C1 segment of cervical spinal cord (tissue), 14 donors: ENCODE data around the gene MGAT4B.
A peak's percentile ranks its signal among the peaks of the same experiment; 100 is the strongest.

ENCODE experiments used
- DNase-seq, 14 donors: peaks; one replicate each; lab custom pipeline; 2025; lab: John Stamatoyannopoulos, UW

The MGAT4B gene

DNA sequence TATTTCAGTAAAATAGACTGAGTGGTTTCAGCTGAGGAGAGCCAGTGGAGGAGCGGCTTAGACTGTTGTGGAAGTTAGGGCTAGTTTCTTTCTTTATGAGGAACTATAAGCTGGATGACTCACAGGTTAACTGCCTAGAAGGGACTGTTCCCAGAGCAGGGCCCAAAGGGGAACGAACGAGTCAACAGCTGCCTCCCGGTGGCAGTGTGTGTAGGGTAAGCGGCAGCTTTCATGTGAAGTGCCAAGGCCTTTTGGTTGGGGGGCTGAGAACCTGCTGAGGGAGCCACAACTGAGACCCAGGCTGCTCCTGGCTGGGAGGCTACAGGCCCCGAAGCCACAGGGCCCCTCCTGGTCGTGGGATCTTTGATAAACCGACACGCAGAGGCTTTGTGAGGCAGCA is 21.0 kb upstream of the MGAT4B start:
- DNase-seq, result no peak

DNA sequence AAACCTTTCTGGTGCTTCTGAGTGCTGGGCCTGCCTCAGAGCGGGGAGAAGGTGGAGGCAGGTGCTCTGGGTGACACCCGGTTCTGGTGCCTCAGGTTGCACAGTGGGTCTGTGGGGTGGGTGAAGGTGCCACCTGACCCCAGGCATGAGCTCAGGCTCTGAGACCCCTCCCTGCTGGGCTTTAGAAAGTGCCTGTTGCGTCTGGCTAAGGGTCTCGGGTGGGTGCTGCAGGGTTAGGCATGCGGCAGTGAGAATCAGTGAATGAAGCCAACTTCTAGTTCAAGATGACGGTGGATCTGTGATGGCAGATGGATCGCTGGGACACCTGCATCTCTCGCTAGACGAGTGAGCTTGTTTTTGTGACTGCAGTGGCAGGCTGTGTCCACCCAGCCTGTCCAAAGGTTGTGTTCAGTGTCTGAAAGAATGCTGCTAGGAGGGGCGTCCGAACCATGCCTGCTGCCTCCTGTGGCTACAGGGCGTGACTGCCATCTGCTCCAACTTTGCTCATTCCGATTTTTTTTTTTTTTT is 19.1 kb upstream of the MGAT4B start:
- peak in 1 of 14 donors; percentile 81 for DNase-seq

- DNase-seq, result no peak
Measured at GRCh38 chr5:179824745-179825112, 18.1 kb upstream of the MGAT4B start.

DNA sequence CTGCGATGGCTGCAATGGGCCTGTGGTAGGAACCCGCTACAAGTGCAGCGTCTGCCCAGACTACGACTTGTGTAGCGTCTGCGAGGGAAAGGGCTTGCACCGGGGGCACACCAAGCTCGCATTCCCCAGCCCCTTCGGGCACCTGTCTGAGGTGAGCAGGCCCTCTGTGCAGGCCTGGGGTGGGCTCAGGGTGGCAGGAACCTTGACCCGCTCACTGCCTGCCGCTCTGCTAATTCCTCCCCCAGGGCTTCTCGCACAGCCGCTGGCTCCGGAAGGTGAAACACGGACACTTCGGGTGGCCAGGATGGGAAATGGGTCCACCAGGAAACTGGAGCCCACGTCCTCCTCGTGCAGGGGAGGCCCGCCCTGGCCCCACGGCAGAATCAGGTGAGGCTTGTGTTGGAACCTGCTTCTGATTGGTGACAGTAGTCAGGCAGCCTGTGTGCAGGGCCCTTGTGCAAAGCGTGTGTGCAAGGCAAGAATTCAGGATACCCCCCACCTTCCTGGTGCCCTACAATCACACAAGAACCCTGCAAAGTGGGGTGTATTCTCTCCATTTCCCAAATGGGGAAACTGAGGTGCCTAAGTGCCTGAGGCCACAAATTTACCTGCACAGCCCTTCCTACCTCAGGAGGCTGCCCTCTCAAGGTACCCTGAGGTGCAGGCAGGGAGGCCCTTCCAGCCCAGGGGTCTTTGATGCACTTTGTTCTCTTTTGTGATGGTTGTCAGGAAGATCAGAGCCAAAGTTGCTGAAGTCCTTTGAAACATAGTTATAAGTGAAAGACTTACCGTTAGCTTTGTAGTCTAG is 17.5 kb upstream of the MGAT4B start:
- no peak for DNase-seq

GRCh38 chr5:179822444-179822990 is 15.9 kb upstream of the MGAT4B start:
- no peak for DNase-seq

- no peak for DNase-seq
Measured at GRCh38 chr5:179822059-179822432, 15.4 kb upstream of the MGAT4B start.

DNA sequence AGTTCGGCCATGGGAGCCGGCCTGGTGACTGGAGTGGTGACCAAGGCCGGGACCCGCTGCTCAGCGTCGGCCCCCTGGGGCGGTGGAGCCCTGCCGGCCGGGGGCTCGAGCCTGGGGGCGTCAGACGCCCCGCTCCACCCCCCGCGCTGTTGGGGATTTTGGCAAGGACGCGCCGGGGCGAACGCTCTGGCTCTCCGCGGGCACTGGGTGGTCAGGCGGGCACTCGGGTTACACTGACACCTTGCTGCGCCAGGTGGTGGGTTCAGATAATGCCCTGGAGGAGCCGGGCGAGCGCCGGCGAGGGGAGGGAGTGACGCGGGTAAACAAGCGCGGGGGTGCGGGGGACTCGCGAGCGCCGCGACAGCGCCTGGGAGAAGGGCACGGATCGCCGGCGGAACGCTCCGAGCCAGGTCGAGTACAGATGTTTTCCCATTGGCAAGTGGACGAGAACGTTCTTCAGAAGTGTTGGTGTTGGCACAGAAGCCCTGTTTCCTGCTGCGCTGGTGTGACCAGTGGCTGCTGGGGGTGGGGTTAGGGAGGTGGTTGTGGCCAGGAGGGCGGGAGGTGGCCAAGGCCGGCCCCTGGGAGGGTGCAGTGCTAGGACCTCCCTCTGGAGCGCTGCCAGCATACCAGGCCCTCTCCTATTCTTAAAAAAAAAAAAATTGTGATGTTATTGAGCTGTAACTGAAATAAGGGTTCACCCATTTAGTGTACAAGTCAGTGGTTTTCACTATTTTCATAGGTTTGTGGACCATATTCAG is 14.8 kb upstream of the MGAT4B start:
- DNase-seq, result peak; percentile 26 to 87 (median 80)

GRCh38 chr5:179820483-179821297 is 14.0 kb upstream of the MGAT4B start, which contains the start of gene SQSTM1:
Gene SQSTM1, plus strand, starts transcription at chr5:179820905. Its CDS starts 32 bp downstream, at chr5:179820937.
- DNase-seq, result peak; percentile 19 to 91 (median 80)

DNA sequence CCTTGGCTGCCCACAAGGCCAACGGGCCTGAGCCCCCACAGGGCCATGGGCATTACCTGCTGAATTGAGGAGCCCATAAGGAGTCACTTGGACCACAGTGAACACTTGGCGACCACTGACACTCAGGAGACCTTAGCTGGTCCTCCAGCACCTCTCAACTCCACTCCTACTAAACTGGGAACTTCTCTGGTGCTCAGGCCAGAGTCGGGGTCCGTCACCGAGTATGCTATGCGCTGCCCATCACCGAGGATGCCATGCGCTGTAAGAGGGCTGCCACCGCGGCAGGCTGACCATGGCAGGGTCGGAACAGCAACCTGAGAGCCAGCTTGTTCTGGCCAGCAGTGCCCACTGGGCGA is 13.4 kb upstream of the MGAT4B start:
- DNase-seq, result peak in 2 of 14 donors; percentile 63 to 66

GRCh38 chr5:179819296-179820126 is 12.8 kb upstream of the MGAT4B start:
- DNase-seq, result peak in 12 of 14 donors; percentile 56 to 87 (median 77)

DNA sequence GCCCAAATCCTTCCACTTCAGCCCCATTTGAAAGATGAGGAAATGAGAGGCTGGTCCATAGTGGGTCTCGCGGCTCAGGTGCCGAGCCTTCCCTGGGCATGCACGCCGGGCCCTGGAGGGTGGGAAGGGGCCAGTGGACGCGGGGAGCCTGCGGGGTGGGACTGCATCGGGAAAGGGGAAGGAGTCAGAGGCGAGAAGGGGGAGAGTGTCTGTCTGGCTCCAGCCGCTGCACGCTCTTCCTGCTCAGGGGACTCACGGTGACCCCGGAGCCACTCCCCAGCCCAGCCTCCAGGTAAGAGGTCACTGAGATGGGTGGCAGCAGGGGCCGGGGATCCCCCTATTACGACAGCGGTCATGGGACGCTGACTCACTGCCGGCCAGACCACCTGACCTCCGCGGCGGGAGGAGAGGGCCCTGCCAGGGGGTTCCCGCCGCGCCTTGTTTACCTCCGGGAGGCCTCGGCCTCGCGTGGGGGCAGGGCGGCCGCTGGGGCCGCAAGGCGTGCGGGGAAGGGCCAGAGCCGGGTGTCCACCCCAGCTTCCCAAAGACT is 12.2 kb upstream of the MGAT4B start:
- DNase-seq, result peak; percentile 19 to 95 (median 92)

- DNase-seq, result peak in 1 of 14 donors; percentile 63
Measured at GRCh38 chr5:179817890-179818745, 11.5 kb upstream of the MGAT4B start.

DNA sequence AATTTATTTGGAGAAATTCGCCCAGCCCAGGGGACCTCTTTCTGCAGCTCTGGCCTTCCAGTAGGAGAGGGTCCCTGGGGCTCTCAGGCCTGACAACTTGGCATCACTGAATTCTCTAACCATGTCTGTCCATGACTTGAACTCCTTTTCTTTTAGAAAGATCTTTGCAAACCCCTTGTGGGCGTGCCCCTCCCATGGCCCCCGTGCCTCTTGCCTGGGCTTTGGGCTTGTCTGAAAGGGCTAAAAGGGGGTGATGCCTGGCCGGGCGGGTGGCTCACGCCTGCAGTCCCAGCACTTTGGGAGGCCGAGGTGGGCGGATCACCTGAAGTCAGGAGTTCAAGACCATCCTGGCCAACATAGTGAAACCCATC is 10.8 kb upstream of the MGAT4B start:
- no peak for DNase-seq

DNA sequence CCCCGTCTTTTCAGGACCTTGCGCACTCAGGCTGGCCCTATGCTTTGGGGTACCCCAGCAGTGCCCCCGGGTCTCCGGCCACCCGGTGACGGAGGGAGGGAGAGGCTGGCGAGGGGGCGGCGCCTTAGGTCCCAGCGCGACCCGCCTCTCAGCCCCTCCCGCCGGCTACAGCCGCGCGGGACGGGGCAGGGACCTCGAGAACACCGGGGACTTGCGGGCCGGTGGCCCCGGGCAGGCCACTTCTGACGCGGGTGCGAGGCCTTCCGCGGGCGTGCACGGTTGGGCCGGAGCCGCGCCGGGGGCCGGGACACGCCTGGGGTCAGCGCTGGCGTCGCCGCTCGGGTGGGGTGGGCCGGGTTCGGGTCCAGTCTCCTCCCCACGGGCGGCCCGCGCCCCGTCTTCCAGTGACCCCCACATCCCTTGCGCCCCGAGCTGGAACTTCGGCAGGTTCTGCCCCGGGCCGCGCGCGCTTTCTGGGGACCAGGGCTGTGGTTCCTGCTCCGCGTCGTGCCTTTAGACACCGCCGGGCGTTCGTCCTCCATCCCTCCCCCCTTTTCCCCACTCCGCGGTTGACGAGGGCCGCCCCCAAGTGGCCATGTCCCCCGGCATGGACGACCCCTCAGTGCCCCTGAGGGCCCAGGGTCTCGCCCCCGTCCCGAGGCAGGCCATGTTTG is 10.3 kb upstream of the MGAT4B start:
- peak in 3 of 14 donors; percentile 21 to 47 (median 34) for DNase-seq

DNA sequence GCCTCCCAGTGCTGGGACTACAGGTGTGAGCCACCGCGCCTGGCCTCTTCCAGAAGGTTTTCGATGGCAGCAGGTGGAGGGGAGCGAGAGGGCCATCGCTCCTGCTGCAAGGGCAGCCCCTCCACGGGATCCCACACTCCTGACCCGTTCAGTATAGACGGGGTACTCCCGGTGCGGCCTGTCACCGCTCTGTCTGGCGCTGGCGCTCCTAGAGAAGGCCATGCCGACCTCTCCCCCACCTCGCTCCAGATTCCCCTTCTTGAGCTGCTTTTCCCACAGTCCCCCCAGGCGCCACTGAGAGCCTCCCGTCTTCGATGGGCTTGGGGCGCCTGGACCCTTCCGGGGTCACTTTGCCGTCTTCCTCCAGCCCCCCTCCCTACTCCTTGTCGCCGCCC is 9.7 kb upstream of the MGAT4B start:
- no peak for DNase-seq

DNA sequence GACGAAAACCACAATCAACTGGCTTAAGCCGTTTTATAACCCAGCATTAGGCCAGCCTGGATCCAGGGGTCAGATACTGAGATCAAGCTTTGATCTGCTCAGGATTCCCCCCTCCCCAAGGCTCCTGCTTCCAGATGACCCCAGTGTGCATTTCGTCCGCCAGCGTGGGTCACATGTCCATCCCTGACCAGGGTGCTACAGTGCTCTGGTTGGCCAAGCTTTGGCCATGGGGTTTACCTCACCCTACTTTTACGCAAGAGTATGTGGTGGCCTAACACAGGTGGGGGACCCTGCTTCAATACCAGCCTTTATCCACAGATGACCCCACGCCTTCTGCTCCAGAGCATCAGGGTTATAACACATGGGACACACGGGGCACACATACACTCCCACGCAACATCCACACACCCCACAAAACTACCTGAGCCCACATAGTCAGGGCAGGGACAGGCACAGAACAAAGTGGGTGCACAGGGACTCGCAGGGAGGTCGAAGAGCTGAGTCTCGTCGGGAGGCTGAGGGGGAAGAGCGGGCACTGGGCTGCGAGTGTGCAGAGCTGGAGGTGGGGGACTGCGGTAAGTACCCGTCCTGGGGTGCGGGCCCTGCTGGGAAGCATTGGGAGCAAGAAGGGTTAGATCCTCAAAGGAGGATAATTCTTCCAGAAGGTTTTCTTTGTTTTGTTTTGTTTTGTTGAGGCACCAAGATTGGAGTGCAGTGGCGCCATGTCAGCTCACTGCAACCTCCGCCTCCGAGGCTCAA is 9.0 kb upstream of the MGAT4B start:
- DNase-seq, result no peak

GRCh38 chr5:179814090-179814489 is 7.4 kb upstream of the MGAT4B start:
- no peak for DNase-seq

DNA sequence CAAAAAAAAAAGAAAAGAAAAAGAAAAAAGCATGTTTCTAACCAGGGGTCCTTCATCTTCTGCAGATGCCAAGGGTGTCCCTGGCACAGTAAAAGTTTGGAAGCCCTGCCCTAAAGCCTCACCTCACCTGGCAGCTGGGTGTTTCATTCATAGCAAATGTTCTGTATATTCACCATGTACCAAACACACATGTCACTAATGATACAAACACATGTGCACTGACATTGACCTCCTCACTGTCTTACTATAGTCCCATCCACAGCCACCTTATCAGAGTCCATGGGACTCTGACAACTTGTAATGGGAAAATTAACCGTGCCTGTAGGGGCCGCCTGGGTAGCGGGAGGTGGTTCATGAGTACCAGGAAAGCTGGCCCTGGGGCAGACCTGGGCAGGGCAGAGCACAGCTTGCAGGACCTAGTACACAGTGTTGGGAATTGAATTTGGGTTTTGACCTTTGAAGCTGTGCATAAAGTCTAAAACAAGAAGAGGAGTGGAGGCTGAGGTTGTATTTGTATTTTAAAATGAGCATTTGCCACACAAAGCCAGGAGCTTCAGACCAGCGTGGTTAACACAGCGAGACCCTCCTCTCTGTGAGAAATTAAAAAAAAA is 6.4 kb upstream of the MGAT4B start:
- no peak for DNase-seq
